Nephron (organoid): ENCODE measurements around the gene ZNF536.

Experiments used
- H3K27ac Mint-ChIP-seq, 3 experiments: 2 replicates each; pipeline ENCODE4 v1.8.0; 2020; ENCODE audit warnings: mixed read lengths in 3 of 3, mild to moderate bottlenecking in 2 of 3, moderate library complexity in 1 of 3
- H3K27me3 Mint-ChIP-seq: 2 replicates; pipeline ENCODE4 v1.8.0; 2021; ENCODE audit warnings: low read depth, mild to moderate bottlenecking, moderate library complexity, mixed read lengths
- H3K36me3 Mint-ChIP-seq: 2 replicates; pipeline ENCODE4 v1.8.0; 2020; ENCODE audit warnings: low read depth, mixed read lengths
- H3K4me1 Mint-ChIP-seq: 2 replicates; pipeline ENCODE4 v1.8.0; 2020; ENCODE audit warnings: mixed read lengths
- H3K4me3 Mint-ChIP-seq, 3 experiments: 2 replicates each; pipeline ENCODE4 v1.8.0; 2020; ENCODE audit warnings: mild to moderate bottlenecking in 3 of 3, mixed read lengths in 3 of 3, moderate library complexity in 2 of 3
- H3K9me3 Mint-ChIP-seq: 2 replicates; pipeline ENCODE4 v1.8.0; 2020; ENCODE audit warnings: mixed read lengths
- TF ChIP-seq, protein P1 (sequence below), 3 experiments: fragments of 200-600 bp; sonication (generic); IDR thresholded peaks; one replicate each; pipeline ENCODE4 v1.5.0; 2021; ENCODE audit warnings: antibody characterized with exemption in 3 of 3; ENCODE audit not compliant: unreplicated experiment in 3 of 3

Gene ZNF536

DNA sequence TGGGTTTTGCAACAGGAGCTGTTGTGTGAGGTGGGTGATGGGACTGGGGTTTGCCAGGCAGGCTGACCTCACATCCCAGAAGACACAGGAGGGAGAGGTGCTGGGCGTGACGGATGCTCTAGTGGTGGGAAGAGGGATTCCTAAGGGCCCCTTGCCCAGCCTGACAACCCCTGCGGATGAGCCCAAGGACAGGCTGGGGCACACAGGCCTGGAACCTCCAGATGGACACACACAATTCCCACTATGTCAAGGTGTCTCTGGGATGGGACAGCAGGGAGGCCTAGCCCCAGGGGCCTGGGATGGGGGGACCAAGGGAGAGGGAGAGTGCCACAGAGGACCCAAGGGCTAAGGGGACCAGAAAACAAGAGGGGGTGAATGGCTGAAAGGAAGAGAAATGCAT lies 191.5 kb downstream of the ZNF536 start:
- no peak overlapping the region for H3K4me3 Mint-ChIP-seq
- TF ChIP-seq, protein P1, sequence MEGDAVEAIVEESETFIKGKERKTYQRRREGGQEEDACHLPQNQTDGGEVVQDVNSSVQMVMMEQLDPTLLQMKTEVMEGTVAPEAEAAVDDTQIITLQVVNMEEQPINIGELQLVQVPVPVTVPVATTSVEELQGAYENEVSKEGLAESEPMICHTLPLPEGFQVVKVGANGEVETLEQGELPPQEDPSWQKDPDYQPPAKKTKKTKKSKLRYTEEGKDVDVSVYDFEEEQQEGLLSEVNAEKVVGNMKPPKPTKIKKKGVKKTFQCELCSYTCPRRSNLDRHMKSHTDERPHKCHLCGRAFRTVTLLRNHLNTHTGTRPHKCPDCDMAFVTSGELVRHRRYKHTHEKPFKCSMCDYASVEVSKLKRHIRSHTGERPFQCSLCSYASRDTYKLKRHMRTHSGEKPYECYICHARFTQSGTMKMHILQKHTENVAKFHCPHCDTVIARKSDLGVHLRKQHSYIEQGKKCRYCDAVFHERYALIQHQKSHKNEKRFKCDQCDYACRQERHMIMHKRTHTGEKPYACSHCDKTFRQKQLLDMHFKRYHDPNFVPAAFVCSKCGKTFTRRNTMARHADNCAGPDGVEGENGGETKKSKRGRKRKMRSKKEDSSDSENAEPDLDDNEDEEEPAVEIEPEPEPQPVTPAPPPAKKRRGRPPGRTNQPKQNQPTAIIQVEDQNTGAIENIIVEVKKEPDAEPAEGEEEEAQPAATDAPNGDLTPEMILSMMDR (IDR thresholded peaks at IDR 0.05; ENCODE audit: unreplicated experiment in 3 of 3), result no peak
- peaks cover 23% of the 10 kb centered on the region for H3K4me1 Mint-ChIP-seq
- H3K27ac Mint-ChIP-seq, result no peak overlapping the region
- peaks cover 39% of the 10 kb centered on the region for H3K27me3 Mint-ChIP-seq
- no peaks in the 10 kb centered on the region for H3K9me3 Mint-ChIP-seq
- H3K36me3 Mint-ChIP-seq, result no peaks in the 10 kb centered on the region

DNA sequence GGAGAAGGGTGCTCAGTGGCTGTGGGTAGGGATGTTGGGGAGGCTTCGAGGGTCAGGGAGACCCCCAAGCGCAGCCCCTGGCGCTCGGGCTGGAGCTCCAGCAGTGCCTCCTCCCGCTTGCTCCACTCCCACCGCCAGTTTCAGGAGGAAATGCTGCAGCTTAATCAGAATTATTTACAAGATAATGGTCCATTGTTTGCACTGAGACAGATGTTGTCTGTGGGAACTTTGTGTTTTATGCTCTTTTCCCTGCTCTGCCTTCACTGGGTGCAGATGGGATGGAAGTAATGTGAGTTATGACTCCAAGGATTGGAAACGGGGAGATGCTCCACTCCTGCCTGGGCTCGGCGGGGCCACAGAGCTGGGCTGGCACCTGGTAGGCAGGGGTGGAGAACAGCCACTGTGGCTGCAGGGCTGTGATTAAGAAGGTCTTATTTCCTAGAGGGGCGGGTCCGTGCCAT lies 192.4 kb downstream of the ZNF536 start:
- Mint-ChIP-seq H3K9me3 (no peaks in the 10 kb centered on the region), H3K4me1 (peaks cover 22% of the 10 kb centered on the region), H3K27me3 (peaks cover 43% of the 10 kb centered on the region), H3K27ac (no peak overlapping the region), H3K36me3 (no peaks in the 10 kb centered on the region), H3K4me3 (no peak overlapping the region)
- TF ChIP-seq, protein P1 (IDR thresholded peaks at IDR 0.05; ENCODE audit: unreplicated experiment in 3 of 3), result no peak

DNA sequence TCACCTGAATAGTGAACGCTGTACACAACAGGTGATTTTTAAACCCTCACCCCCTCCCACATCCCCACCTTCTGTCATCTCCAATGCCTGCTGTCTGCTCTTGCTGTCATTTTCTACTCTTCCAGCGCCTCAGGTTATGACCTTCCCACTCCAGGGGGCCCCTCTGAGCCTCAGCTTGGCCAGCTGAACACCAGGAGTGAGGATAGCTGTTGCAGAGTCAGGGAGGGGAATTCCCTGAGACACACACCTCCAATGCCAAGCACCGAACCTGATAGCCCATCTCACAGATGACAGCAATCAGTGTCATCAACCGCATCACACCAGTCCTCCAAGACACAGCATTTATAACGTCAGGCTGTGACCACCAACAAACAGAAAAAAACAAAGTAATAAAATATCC lies 193.5 kb downstream of the ZNF536 start:
- Mint-ChIP-seq H3K4me3 (no peak overlapping the region), H3K36me3 (no peaks in the 10 kb centered on the region), H3K27me3 (peaks cover 37% of the 10 kb centered on the region), H3K4me1 (peaks cover 22% of the 10 kb centered on the region), H3K27ac (no peak overlapping the region), H3K9me3 (no peaks in the 10 kb centered on the region)
- TF ChIP-seq, protein P1 (IDR thresholded peaks at IDR 0.05; ENCODE audit: unreplicated experiment in 3 of 3), result no peak

DNA sequence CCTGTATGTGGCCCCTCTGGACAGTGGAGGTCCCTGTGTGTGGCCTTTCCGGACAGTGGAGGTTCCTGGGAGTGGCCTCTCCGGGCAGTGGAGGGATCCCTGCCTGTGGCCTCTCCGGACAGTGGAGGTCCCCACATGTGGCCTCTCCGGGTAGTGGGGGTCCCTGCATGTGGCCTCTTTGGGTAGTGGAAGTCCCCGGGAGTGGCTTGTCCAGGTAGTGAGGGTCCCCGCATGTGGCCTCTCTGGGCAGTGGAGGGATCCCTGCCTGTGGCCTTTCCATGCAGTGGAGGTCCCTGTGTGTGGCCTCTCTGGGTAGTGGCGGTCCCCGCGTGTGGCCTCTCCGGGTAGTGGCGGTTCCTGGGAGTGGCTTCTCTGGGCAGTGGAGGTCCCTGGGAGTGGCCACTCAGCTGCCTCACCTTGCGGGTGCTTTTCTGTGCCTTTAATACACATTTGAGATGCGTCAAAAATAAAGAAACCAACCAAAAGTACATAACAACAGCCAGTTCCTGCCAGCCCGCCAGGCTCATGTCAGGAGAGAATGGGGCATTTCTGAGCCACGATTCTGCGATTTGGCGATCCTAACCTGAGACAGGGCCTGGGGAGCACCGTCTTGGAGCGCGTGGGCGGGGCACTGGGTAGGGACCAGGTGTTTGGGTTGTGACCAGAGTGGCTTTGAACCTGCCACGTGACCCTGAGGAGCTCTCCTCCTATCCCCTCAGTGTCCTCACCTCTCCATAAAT lies 194.7 kb downstream of the ZNF536 start:
- no peaks in the 10 kb centered on the region for H3K36me3 Mint-ChIP-seq
- H3K9me3 Mint-ChIP-seq, result no peaks in the 10 kb centered on the region

DNA sequence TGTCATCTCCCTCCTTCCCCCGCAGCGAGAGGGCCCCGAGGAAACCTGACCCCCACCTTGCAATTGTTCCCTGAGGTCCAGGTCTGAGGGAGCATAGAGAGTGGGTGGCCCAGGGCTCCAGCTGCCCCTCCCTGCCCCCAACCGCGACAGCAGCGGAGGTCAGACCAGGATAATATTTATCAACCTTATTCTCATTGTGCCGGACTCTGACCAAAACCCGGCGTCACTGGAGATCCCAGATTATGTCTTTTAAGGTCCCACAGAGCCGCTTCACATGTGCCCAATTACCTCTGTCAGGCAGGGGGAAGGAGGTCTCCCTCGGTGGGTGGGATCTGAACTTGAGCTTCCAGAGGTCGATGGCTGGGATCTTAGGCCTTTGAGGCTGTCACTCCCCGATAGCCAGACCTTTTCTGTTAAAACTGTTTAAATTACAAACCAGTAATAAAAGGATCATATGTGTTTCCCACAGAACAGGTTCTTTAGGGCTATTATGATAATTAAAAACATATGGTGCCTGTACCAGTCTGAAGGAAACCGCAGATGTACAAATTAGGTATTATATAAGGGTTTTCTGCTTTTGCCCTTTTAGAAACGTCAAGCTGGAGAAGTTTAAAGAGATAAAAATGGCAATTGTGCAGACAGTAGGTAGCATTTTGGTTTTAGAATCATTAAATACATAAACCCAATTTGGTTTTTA lies 195.5 kb downstream of the ZNF536 start:
- Mint-ChIP-seq H3K27ac (no peak overlapping the region), H3K4me1 (peaks cover 22% of the 10 kb centered on the region), H3K9me3 (no peaks in the 10 kb centered on the region), H3K27me3 (peaks cover 38% of the 10 kb centered on the region), H3K36me3 (no peaks in the 10 kb centered on the region), H3K4me3 (no peak overlapping the region)
- TF ChIP-seq, protein P1 (IDR thresholded peaks at IDR 0.05; ENCODE audit: unreplicated experiment in 3 of 3), result no peak

More for the DNA sequence above, 194.7 kb downstream of the ZNF536 start:
- Mint-ChIP-seq H3K27me3 (peaks cover 43% of the 10 kb centered on the region), H3K4me3 (no peak overlapping the region), H3K27ac (no peak overlapping the region), H3K4me1 (peaks cover 22% of the 10 kb centered on the region)
- TF ChIP-seq, protein P1 (IDR thresholded peaks at IDR 0.05; ENCODE audit: unreplicated experiment in 3 of 3), result no peak
